Adrenal gland (tissue), 19 donors: ENCODE measurements around the gene DSG4. TPM values are rescaled to one million over a fixed set of nuclear protein-coding genes. Genes with fewer than 3 reads are reported as not detected.
"Not testable (repeated sequence)": the region's sequence is repeated elsewhere in the genome, so short reads cannot be mapped to it uniquely, and the experiment has no call there.

Experiments used
- DNase-seq, 7 donors: peaks; one replicate each; pipeline ENCODE4 v3.0.0-alpha.2; 2019 to 2020
- H3K27ac ChIP-seq, 5 donors: fragments of 200-600 bp; sonication (generic) in 4 of 5; 1 replicate in 3 of 5; 2 replicates in 2 of 5; pipeline versions ENCODE4 v1.5.1 to v1.8.0; 2016 to 2020; ENCODE audit warnings: mild to moderate bottlenecking in 1 of 5
- H3K27me3 ChIP-seq: fragments of 200-600 bp; 2 replicates; pipeline ENCODE4 v1.8.0; 2021
- H3K36me3 ChIP-seq, 2 donors: fragments of 200-600 bp; replicated peaks in 1 of 2; 1 replicate in 1 of 2; 2 replicates in 1 of 2; pipeline versions ENCODE4 v1.5.1 to v1.8.0; 2018 to 2022
- H3K4me1 ChIP-seq, 2 donors: fragments of 200-600 bp; replicated peaks in 1 of 2; 1 replicate in 1 of 2; 2 replicates in 1 of 2; pipeline versions ENCODE4 v1.5.1 to v1.8.0; 2018 to 2021
- H3K4me3 ChIP-seq, 4 donors: fragments of 200-600 bp; sonication (generic) in 3 of 4; one replicate each; pipeline ENCODE4 v1.5.1; 2016 to 2018
- H3K9me3 ChIP-seq, 3 donors: fragments of 200-600 bp; sonication (generic) in 1 of 3; replicated peaks in 1 of 3; 1 replicate in 2 of 3; 2 replicates in 1 of 3; pipeline versions ENCODE4 v1.5.1 to v1.8.0; 2016 to 2021
- CTCF ChIP-seq, 6 experiments: fragments of 450-650 bp in 4 of 6; fragments of 200-600 bp in 2 of 6; sonication (generic) in 1 of 6; IDR thresholded peaks; 1 replicate in 5 of 6; 2 replicates in 1 of 6; pipeline versions ENCODE4 v1.5.1 to v1.8.0; 2016 to 2021; ENCODE audit warnings: antibody characterized with exemption in 6 of 6, mild to moderate bottlenecking in 2 of 6, moderate library complexity in 1 of 6
- POLR2A ChIP-seq, 2 donors: fragments of 450-650 bp; IDR thresholded peaks; one replicate each; pipeline ENCODE4 v1.6.1; 2017; ENCODE audit warnings: antibody characterized with exemption in 2 of 2, mild to moderate bottlenecking in 2 of 2, moderate library complexity in 1 of 2
- WGBS, 4 donors: extraction: QIAGEN DNeasy Blood & Tissue Kit in 2 of 4; methylation state at CpG; one replicate each; pipeline versions ENCODE4 v1.1.5 to v1.1.7; 2013 to 2017; 5-methylcytosine and 5-hydroxymethylcytosine counted together
- intact Hi-C, 2 donors: fragments of 100-400 bp; cut with DNase I; formaldehyde crosslinking; loops; one replicate each; pipeline versions ENCODE4 v1.14.1 to v1.15.0; 2022 to 2023
- long read RNA-seq, 10 donors: library from polyadenylated mRNA in 3 of 10; unstranded in 2 of 10; stranded (forward) in 1 of 10; transcript quantifications; one replicate each; pipeline ENCODE4 v2.0.0 and lab custom pipeline, GENCODE V29; 2021 to 2026
- polyA plus RNA-seq, 3 donors: library from polyadenylated mRNA; stranded (reverse); fragments of 200-250 nt in 2 of 3; fragments of 350-450 nt in 1 of 3; fragmentation: Illumina TruSeq in 1 of 3; extraction: RNeasy Lipid Tissue Mini Kit (QIAGEN cat#74804) in 1 of 3; gene quantifications; one replicate each; pipeline ENCODE4 v1.2.3, GENCODE V29; 2013 to 2014
- total RNA-seq, 9 donors: library from RNA; depleted of rRNA in 4 of 9; stranded (reverse); fragments of >200 nt in 4 of 9; fragments of 120-200 nt in 1 of 9; fragmentation: NEBNext Ultra II Directional in 1 of 9; extraction: Animal tissue kit (Norgen Biotek cat#: 25700) in 1 of 9; gene quantifications; one replicate each; pipeline versions ENCODE4 v1.1.0 to v1.2.4, GENCODE V29; 2013 to 2023
- donor health status: healthy with polysubstance abuse.
- donor health status: Bipolar disorder and iron deficiency.
- donor health status: DM: yes; HTN: yes; CAD: no.
- donor health status: DM: no; HTN: no; CAD: no.
- donor health status: DM: no; HTN: no; CAD: no.
- donor health status: DM: yes; HTN: yes; CAD: no.

Gene DSG4
- total RNA-seq (not detected), polyA plus RNA-seq (not detected)
- long read RNA-seq, donor 1: 0 reads
- long read RNA-seq, donor 2: 0 reads
- long read RNA-seq, donor 3: 0 reads
- long read RNA-seq, donor 4: 0 reads
- long read RNA-seq, donor 5: 0 reads
- long read RNA-seq, donor 6: 0 reads
- long read RNA-seq, donor 7: 0 reads
- long read RNA-seq, donor 8: 0 reads
- long read RNA-seq, donor 9: 0 reads
- long read RNA-seq, donor 10: 0 reads

GRCh38 chr18:31376477-31376876 lies at the start of gene DSG4:
Gene DSG4 (plus strand): TSS chr18:31376777. CDS start chr18:31376912, 135 bp downstream.
- WGBS, 4 donors: 70 to 87% (median 78%) methylated on average over 3 of the region's 3 CpGs
- no peak within 1 kb of the TSS for H3K27ac ChIP-seq
- DNase-seq: no peak
- intact Hi-C loops: no loop called here
- no peaks in the 10 kb centered on the region for H3K9me3 ChIP-seq
- H3K27me3 ChIP-seq: no peaks in the 10 kb centered on the region
- H3K36me3 ChIP-seq: no peaks in the 10 kb centered on the region
- TF ChIP-seq CTCF (IDR thresholded peaks at IDR 0.05): no peak
- no peak for TF ChIP-seq POLR2A (IDR thresholded peaks at IDR 0.05)
- H3K4me1 ChIP-seq: no peaks in the 10 kb centered on the region
- no peak within 1 kb of the TSS for H3K4me3 ChIP-seq

- H3K9me3 ChIP-seq: no peaks in the 10 kb centered on the region
- no peak for TF ChIP-seq CTCF (IDR thresholded peaks at IDR 0.05)
- no peak for TF ChIP-seq POLR2A (IDR thresholded peaks at IDR 0.05)
- DNase-seq: no peak
- intact Hi-C loops: no loop called here
- no peaks in the 10 kb centered on the region for H3K36me3 ChIP-seq
- H3K27me3 ChIP-seq: no peaks in the 10 kb centered on the region
- no peak overlapping the region for H3K4me3 ChIP-seq
- H3K27ac ChIP-seq: no peak overlapping the region
- no peaks in the 10 kb centered on the region for H3K4me1 ChIP-seq
- WGBS, 4 donors: 56 to 72% (median 63%) methylated on average over 7 of the region's 7 CpGs
These were observed 46.7 kb upstream of the DSG4 start for GRCh38 chr18:31329787-31330438.

GRCh38 chr18:31343454-31343853 lies 33.1 kb upstream of the DSG4 start:
- 72 to 83% (median 77%) methylated on average over 4 of the region's 4 CpGs for WGBS, 4 donors
- H3K4me1 ChIP-seq: no peaks in the 10 kb centered on the region
- H3K36me3 ChIP-seq: no peaks in the 10 kb centered on the region
- no peak overlapping the region for H3K4me3 ChIP-seq
- intact Hi-C loops: no loop called here
- TF ChIP-seq POLR2A (IDR thresholded peaks at IDR 0.05) (no peak), CTCF (IDR thresholded peaks at IDR 0.05) (no peak)
- H3K9me3 ChIP-seq: no peaks in the 10 kb centered on the region
- no peak for DNase-seq
- no peak overlapping the region for H3K27ac ChIP-seq
- H3K27me3 ChIP-seq: no peaks in the 10 kb centered on the region

GRCh38 chr18:31353336-31353735 lies 23.2 kb upstream of the DSG4 start:
- H3K9me3 ChIP-seq, H3K4me3 ChIP-seq, H3K36me3 ChIP-seq, H3K27me3 ChIP-seq, intact Hi-C loops, H3K27ac ChIP-seq, DNase-seq, H3K4me1 ChIP-seq: not testable (repeated sequence)
- 60 to 74% (median 69%) methylated on average over 1 to 4 of the region's 17 CpGs; no CpG with 5 or more reads in 1 of the 4 donors for WGBS, 4 donors

GRCh38 chr18:31354990-31355389 lies 21.6 kb upstream of the DSG4 start:
- TF ChIP-seq CTCF (IDR thresholded peaks at IDR 0.05): no peak
- TF ChIP-seq POLR2A (IDR thresholded peaks at IDR 0.05): no peak
- Histone ChIP-seq H3K4me3 (no peak overlapping the region), H3K9me3 (no peaks in the 10 kb centered on the region), H3K4me1 (no peaks in the 10 kb centered on the region), H3K36me3 (no peaks in the 10 kb centered on the region), H3K27ac (no peak overlapping the region), H3K27me3 (no peaks in the 10 kb centered on the region)
- no peak for DNase-seq
- WGBS, 4 donors: 84 to 93% (median 90%) methylated on average over 6 to 8 of the region's 8 CpGs
- intact Hi-C loops: no loop called here
